HepG2 (cell line): ENCODE results near the gene FAM241B. TPM values are rescaled to one million over a fixed set of nuclear protein-coding genes. Genes with fewer than 3 reads are reported as not detected.
A peak's percentile ranks its signal among the peaks of the same experiment; 100 is the strongest.

Source experiments
- ATAC-seq: fragments of 200-7000 bp; cut with Tn5 transposase; 3 replicates; pipeline ENCODE4 v1.9.1; 2020; ENCODE audit warnings: mild to moderate bottlenecking, moderate library complexity
- BruUV-seq: library from RNA; stranded (reverse); fragments of 400-500 nt; replicated peaks from 2 replicates; lab custom pipeline; 2021; lab: Mats Ljungman, UMichigan
- CTCF ChIA-PET: fragments of 300-600 bp; formaldehyde crosslinking; extraction: SDS; loops from one replicate; lab custom pipeline; 2021; ENCODE audit warnings: low total read pairs, inconsistent platforms, low intra/inter-chr PET ratio; lab: Yijun Ruan, JAX
- POLR2A ChIA-PET: fragments of 350-600 bp; sonication (Branson Sonifier 250); formaldehyde crosslinking; loops from one replicate; lab custom pipeline; 2020; ENCODE audit warnings: antibody characterized with exemption, inconsistent platforms; lab: Yijun Ruan, JAX
- DNase-seq: peaks from one replicate; pipeline ENCODE4 v3.0.0-alpha.2; 2015; ENCODE audit warnings: low spot score
- FAIRE-seq: peaks from 3 replicates; lab custom pipeline; 2011; peaks lifted over from hg19 to GRCh38; lab: Jason Lieb, UNC
- H2AFZ ChIP-seq: one replicate; pipeline ENCODE4 v1.6.1; 2011; ENCODE audit warnings: low read length, inconsistent platforms
- H3K27ac ChIP-seq: fragments of 300-600 bp; 3 replicates; pipeline ENCODE4 v1.8.0; 2011; ENCODE audit warnings: mixed run types, mild to moderate bottlenecking, mixed read lengths, low read length, inconsistent platforms; ENCODE audit not compliant: insufficient read depth; ENCODE audit errors: extremely low read length
- H3K27me3 ChIP-seq, 2 experiments: fragments of 200-600 bp in 1 of 2; 2 replicates in 1 of 2; 3 replicates in 1 of 2; pipeline versions ENCODE4 v1.6.0 to v1.8.0; 2011; ENCODE audit warnings: low read length in 2 of 2, mild to moderate bottlenecking in 2 of 2, moderate library complexity in 2 of 2, inconsistent platforms in 1 of 2; ENCODE audit not compliant: insufficient read depth in 2 of 2, control insufficient read depth in 1 of 2
- H3K36me3 ChIP-seq, 2 experiments: fragments of 200-600 bp in 1 of 2; replicated peaks in 1 of 2; 2 replicates in 1 of 2; 3 replicates in 1 of 2; pipeline versions ENCODE4 v1.5.1 to v1.8.0; 2011; ENCODE audit warnings: low read length in 2 of 2, inconsistent platforms in 1 of 2; ENCODE audit not compliant: insufficient read depth in 2 of 2, control insufficient read depth in 1 of 2
- H3K4me1 ChIP-seq: 2 replicates; pipeline ENCODE4 v1.5.1; 2012; ENCODE audit warnings: low read length, inconsistent platforms; ENCODE audit not compliant: insufficient read depth
- H3K4me2 ChIP-seq: 2 replicates; pipeline ENCODE4 v1.6.0; 2011; ENCODE audit warnings: low read depth, low read length, inconsistent platforms
- H3K4me3 ChIP-seq, 3 experiments: fragments of 200-600 bp in 1 of 3; sonication (generic), shearing (Covaris generic) in 1 of 3; replicated peaks in 1 of 3; 2 replicates each; pipeline ENCODE4 v1.5.1; 2011 to 2016; ENCODE audit warnings: low read length in 3 of 3, inconsistent platforms in 2 of 3, low read depth in 2 of 3, mild to moderate bottlenecking in 2 of 3, control low read depth in 1 of 3, mixed read lengths in 1 of 3; ENCODE audit not compliant: insufficient read depth in 1 of 3
- H3K79me2 ChIP-seq: one replicate; pipeline ENCODE4 v1.6.1; 2011; ENCODE audit warnings: low read length, inconsistent platforms; ENCODE audit not compliant: insufficient read depth
- H3K9ac ChIP-seq: 2 replicates; pipeline ENCODE4 v1.6.0; 2011; ENCODE audit warnings: mild to moderate bottlenecking, low read depth, low read length, inconsistent platforms; ENCODE audit not compliant: insufficient read depth
- H3K9me3 ChIP-seq: 2 replicates; pipeline ENCODE4 v1.5.1; 2012; ENCODE audit warnings: mild to moderate bottlenecking, low read length
- H4K20me1 ChIP-seq: 2 replicates; pipeline ENCODE4 v1.6.0; 2011; ENCODE audit warnings: inconsistent platforms, mild to moderate bottlenecking, low read length, moderate library complexity; ENCODE audit not compliant: insufficient read depth
- CCAR2 ChIP-seq: fragments of 200-400 bp; formaldehyde crosslinking; optimal IDR thresholded peaks from 2 replicates; pipeline ENCODE3; 2018; ENCODE audit warnings: low read depth, mild to moderate bottlenecking, low read length, moderate library complexity
- CREB3 ChIP-seq: sonication (generic); formaldehyde crosslinking; IDR thresholded peaks from 2 replicates; pipeline ENCODE4 v1.5.0; 2020; ENCODE audit warnings: missing genetic modification reagents
- DPF2 ChIP-seq: sonication (generic); formaldehyde crosslinking; IDR thresholded peaks from 2 replicates; pipeline ENCODE4 v1.4.0; 2020; ENCODE audit warnings: mild to moderate bottlenecking, low read depth, missing genetic modification reagents, borderline replicate concordance
- HNRNPLL ChIP-seq: fragments of 200-400 bp; formaldehyde crosslinking; IDR thresholded peaks from 2 replicates; pipeline ENCODE4 v1.6.1; 2017; ENCODE audit warnings: mild to moderate bottlenecking, low read depth, low read length; ENCODE audit not compliant: poor library complexity, severe bottlenecking
- MZF1 ChIP-seq: sonication (generic); formaldehyde crosslinking; IDR thresholded peaks from 2 replicates; pipeline ENCODE4 v1.8.1; 2023; ENCODE audit warnings: mild to moderate bottlenecking, missing genetic modification reagents, borderline replicate concordance
- PREB ChIP-seq: sonication (generic); formaldehyde crosslinking; IDR thresholded peaks from 2 replicates; pipeline ENCODE4 v1.4.0; 2020; ENCODE audit warnings: missing genetic modification reagents
- ZBTB4 ChIP-seq: sonication (generic); formaldehyde crosslinking; IDR thresholded peaks from 2 replicates; pipeline ENCODE4 v1.4.0; 2020; ENCODE audit warnings: missing genetic modification reagents, mild to moderate bottlenecking, borderline replicate concordance
- ZFP36L2 ChIP-seq: sonication (generic); formaldehyde crosslinking; IDR thresholded peaks from 2 replicates; pipeline ENCODE4 v1.4.0; 2020; ENCODE audit warnings: missing genetic modification reagents
- ZGPAT ChIP-seq: IDR thresholded peaks from 2 replicates; pipeline ENCODE4 v1.6.1; 2016; ENCODE audit warnings: mild to moderate bottlenecking
- ZNF317 ChIP-seq: sonication (generic); formaldehyde crosslinking; IDR thresholded peaks from 2 replicates; pipeline ENCODE4 v1.5.0; 2020; ENCODE audit warnings: mild to moderate bottlenecking, missing genetic modification reagents
- ZNF614 ChIP-seq: IDR thresholded peaks from 2 replicates; pipeline ENCODE4 v1.6.1; 2018; ENCODE audit warnings: missing biosample characterization, missing genetic modification reagents, inconsistent platforms, borderline replicate concordance
- WGBS: methylation state at CpG from one replicate; pipeline ENCODE4 v1.1.6; 2017; ENCODE audit warnings: low lambda C conversion rate; 5-methylcytosine and 5-hydroxymethylcytosine counted together
- in situ Hi-C: cut with HindIII; loops from 2 replicates; pipeline ENCODE4 v1.10.0; 2017; ENCODE audit warnings: low pct_unique_long_range_greater_than_20kb; ENCODE audit not compliant: extremely low pct_ligation_motif_present
- intact Hi-C: fragments of 100-400 bp; cut with micrococcal nuclease; formaldehyde crosslinking; loops from one replicate; pipeline ENCODE4 v1.10.0; 2022; ENCODE audit not compliant: unreplicated experiment
- polyA plus RNA-seq, 8 experiments: library from polyadenylated mRNA; depleted of rRNA in 3 of 8; stranded (reverse) in 7 of 8; unstranded in 1 of 8; fragments of >200 nt; fragmentation: Illumina TruSeq in 4 of 8; extraction: Trizol in 4 of 8; gene quantifications; 2 replicates each; pipeline versions ENCODE4 v1.2.1 to v1.2.3, GENCODE V29; 2011 to 2016; ENCODE audit warnings: low read depth in 4 of 8, missing spikeins in 1 of 8, mixed read lengths in 1 of 8; ENCODE audit not compliant: insufficient read depth in 1 of 8
- total RNA-seq, 5 experiments: library from RNA; depleted of rRNA; stranded (reverse); fragments of >200 nt; fragmentation: Illumina TruSeq; extraction: Trizol; gene quantifications; 2 replicates each; pipeline ENCODE4 v1.2.3, GENCODE V29; 2016; ENCODE audit warnings: low read depth in 1 of 5

FAM241B gene
- total and polyA plus RNA-seq, 2 of the 13 experiments (the other 11 are each of a cell fraction or from before 2014, with no cell fraction given) = 1.9 to 4.0 TPM

- 1% methylated on average over 2 of the region's 2 CpGs for WGBS
- no peak for FAIRE-seq
- H3K27me3 ChIP-seq = peaks cover 2 to 6% of the 10 kb centered on the region in 2 experiments; a peak in 1 of 5 replicates
- H3K4me3 ChIP-seq = no peak overlapping the region
- no peak for ATAC-seq
- no peaks in the 10 kb centered on the region for H3K9me3 ChIP-seq
- H4K20me1 ChIP-seq = no peaks in the 10 kb centered on the region
- no peak overlapping the region for H3K9ac ChIP-seq
- H3K4me1 ChIP-seq = no peaks in the 10 kb centered on the region
- no peaks in the 10 kb centered on the region for H3K36me3 ChIP-seq
- no peaks in the 10 kb centered on the region for H3K79me2 ChIP-seq
- no peak overlapping the region for H2AFZ ChIP-seq
- no TSS peak for BruUV-seq
- peak; percentile 90 for TF ChIP-seq ZNF317 (CRISPR knock-in tag)
- no peak for TF ChIP-seq CCAR2
- ChIA-PET CTCF (no interaction called here), POLR2A (no interaction called here)
- intact Hi-C loops (no loop called here), in situ Hi-C loops (no loop called here)
- H3K27ac ChIP-seq = no peak overlapping the region
- no peak for DNase-seq
- no peak overlapping the region for H3K4me2 ChIP-seq
Observed at GRCh38 chr10:69624245-69624786, 5.7 kb upstream of the FAM241B start.

GRCh38 chr10:69626826-69627225 is 3.2 kb upstream of the FAM241B start:
- Histone ChIP-seq H3K4me1 (no peaks in the 10 kb centered on the region), H3K27ac (no peak overlapping the region), H3K4me2 (no peak overlapping the region), H2AFZ (no peak overlapping the region), H3K27me3 (0 out of 5 replicates have a peak, but pooled peaks cover 0 to 6% of the 10 kb centered on the region in 2 experiments), H3K9me3 (no peaks in the 10 kb centered on the region), H3K4me3 (no peak overlapping the region), H3K79me2 (no peaks in the 10 kb centered on the region), H3K9ac (no peak overlapping the region), H3K36me3 (no peaks in the 10 kb centered on the region), H4K20me1 (no peaks in the 10 kb centered on the region)
- intact Hi-C loops = no loop called here
- no peak for DNase-seq
- ChIA-PET CTCF (no interaction called here), POLR2A (no interaction called here)
- no peak for FAIRE-seq
- ATAC-seq = no peak
- BruUV-seq = no TSS peak
- in situ Hi-C loops = no loop called here
- TF ChIP-seq DPF2 (CRISPR knock-in tag) (no peak), CREB3 (no peak), HNRNPLL (no peak), ZNF614 (CRISPR knock-in tag) (no peak), PREB (CRISPR knock-in tag) (no peak), ZFP36L2 (CRISPR knock-in tag) (no peak), MZF1 (CRISPR knock-in tag) (no peak), ZGPAT (CRISPR knock-in tag) (no peak), ZBTB4 (CRISPR knock-in tag) (no peak)
